H4 (cell line): ENCODE measurements around the gene PLA2G2E. TPM values are rescaled to one million over a fixed set of nuclear protein-coding genes. Genes with fewer than 3 reads are reported as not detected.
A peak's percentile ranks its signal among the peaks of the same experiment; 100 is the strongest.

ENCODE experiments used
- DNase-seq: peaks from one replicate; pipeline ENCODE4 v3.0.0-alpha.2; 2015; ENCODE audit warnings: low spot score
- total RNA-seq: library from RNA; depleted of rRNA; stranded (reverse); fragments of >200 nt; shearing (Covaris generic); gene quantifications from 2 replicates; pipeline ENCODE4 v1.2.3, GENCODE V29; 2014; rRNA removed

Gene PLA2G2E, protein sequence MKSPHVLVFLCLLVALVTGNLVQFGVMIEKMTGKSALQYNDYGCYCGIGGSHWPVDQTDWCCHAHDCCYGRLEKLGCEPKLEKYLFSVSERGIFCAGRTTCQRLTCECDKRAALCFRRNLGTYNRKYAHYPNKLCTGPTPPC
- not detected in 2 replicates for total RNA-seq

DNA sequence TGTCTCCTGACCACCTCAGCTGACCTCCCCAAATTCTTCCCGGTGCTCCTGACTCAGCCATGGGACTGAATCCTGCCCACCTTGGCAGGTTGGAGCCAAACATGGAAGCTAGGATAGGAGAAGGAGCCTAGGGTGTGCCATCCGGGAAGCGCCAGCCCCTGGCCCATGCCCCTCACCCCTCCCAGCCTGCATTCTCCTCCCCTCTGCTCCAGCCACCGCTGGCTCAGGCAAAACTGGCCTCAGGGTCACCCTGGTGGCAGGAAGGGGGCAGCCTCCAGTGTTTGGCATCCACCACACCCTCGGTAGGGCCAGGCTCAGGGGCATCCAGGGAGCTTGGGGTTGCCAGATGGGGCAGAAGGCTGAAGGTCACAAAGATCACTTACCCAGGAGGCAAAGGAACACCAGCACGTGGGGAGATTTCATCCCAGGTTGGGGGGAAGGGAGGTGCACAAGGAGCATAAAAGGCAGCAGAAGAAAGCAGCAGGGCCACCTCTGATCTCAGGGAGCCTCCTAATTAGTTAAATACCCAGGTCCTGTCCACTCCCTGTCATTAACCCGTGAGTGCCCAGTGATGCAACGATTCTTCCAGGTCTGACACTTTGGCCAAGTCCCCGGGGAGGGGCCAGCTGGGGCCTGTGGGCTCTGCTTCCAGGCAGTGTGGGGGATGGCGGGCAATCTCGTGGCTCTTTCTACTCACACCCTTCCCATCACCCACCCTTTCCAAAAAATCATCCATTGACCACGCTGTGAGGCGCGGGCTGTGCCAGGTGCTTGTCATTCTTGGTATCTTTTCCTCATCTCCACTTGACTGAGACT is at the start of gene PLA2G2E:
Gene PLA2G2E (minus strand): TSS at position 481 of the 816 bp plus-strand sequence. CDS start 58 bp downstream, at position 423.
- no peak for DNase-seq

DNA sequence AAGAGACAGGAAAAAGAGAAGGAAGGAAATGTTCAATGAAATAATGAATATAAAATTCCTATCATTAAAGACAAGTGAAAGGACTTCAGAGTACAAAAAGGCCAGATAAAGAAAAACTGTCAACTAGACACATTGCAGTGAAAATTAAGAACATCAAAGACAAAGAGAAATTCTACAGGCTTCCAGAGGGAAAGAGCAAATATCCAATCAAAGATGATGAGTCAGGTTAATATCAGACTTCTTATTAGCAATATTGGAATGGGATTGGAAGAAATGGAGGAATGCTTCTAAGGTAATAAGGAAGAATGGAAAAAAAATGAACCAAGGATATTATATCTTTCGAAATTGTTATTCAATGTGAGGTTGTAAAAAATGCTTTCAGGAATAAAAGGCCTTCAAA is 48.2 kb upstream of the PLA2G2E start:
- no peak for DNase-seq

DNA sequence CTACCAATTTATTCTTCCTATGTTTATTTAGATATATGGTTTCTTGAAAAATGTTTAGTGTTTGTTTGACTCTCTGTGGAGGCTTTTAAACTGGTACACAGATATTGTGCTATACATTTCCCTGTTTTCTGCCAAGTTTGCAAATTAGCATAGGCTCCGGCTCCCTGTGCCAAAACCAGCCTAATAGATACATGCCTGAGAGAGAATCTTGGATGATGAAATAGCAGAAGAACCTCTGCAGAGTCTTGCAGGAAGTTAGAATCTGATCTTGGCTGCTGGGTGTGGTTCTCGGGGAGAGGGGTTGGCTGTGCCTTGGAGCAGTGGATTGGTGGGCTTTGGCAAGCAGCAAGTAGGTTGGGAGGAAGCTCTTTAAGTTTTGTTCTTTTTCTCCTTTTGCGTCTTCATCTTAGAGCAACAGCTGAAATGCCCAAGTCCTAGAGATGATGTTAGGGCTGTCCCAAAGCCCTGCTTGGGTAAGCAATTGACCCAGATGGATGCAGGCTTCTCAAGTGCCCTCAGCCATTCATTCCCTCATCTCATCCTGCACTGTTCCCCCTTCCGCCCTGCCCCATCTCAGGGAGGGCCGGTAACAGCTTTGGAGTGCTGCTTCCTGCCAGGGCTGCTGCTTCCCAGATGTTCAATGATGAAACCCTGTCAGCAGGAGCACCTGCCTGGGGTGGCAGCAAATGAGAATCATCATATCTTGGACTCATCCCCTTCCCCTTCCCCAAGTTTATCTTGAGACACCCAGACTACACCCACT is 46.7 kb upstream of the PLA2G2E start:
- no peak for DNase-seq

DNA sequence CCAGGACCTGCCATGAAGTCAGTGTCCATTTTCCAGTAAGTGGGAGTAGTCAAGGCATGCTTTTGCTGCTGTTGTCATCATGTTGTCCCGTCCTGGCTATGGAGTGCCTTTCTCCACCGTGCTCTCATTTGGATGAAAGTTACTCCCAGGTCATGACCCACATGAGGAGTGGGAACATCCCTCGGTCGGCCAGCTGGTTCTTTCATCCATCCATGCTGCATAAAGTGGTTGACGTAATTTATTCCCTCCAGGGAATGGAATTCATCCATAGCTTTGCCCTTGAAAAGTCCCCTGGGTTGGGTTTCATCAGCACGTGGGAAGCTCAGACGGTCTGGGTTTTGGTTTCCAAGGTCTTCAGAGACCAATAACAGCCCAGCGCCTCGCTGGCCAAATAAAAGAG is 44.4 kb upstream of the PLA2G2E start:
- DNase-seq: no peak

DNA sequence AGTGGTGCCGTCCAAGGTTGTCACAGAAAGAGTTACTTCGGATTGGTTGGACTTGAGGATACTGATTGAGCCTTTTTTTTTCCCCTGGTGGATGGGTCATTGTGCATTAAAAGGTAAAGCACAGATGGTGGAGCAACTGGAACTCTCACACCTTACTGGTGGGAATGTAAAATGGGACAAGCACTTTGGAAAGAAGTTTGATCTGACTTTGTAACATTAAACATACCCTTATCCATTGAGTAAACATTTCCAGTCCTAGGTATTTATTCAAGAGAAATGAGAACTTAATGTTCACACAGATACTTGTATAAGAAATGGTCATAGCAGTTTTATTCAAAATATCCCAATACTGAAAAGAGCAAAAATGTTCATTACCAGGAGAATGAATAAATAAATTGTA is 41.1 kb upstream of the PLA2G2E start:
- no peak for DNase-seq

DNA sequence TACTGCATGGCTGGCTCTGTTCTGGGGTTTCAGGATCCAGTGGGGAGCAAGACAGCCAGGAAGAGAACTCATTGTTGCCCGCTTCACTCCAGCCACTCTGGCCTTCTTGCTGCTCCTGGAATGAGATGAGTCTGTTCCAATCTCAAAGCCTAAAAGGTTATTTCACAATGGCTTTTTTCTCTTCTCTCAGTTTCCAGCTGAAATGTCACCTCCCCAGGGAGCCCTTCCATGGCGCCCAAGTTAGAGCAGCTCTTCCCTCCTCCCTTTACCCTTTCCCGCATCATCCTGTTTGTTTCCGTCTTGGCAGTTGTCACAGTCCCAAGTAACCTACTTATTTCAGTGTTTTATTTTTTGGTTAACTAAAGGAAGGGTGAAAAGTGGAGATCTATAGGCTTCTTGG is 40.2 kb upstream of the PLA2G2E start:
- DNase-seq: no peak

DNA sequence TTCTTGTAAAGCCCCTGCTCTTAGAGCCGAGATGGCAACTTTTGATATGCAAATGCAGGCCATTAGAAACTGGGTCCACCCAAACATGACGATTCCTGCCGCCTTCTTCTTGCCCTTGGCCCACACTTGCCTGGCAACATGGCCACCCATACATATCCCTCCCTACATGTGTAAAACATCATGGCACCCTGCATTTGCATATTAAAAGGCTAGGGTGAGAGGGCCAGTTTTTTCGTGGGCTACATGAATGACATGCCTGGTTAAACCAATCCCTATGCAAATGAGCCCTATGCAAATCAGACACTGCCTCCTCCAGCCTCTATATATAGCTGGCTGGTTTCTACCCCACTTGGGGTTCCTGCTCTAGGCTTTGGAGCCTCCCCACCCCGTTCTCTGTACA is 37.2 kb upstream of the PLA2G2E start:
- no peak for DNase-seq

DNA sequence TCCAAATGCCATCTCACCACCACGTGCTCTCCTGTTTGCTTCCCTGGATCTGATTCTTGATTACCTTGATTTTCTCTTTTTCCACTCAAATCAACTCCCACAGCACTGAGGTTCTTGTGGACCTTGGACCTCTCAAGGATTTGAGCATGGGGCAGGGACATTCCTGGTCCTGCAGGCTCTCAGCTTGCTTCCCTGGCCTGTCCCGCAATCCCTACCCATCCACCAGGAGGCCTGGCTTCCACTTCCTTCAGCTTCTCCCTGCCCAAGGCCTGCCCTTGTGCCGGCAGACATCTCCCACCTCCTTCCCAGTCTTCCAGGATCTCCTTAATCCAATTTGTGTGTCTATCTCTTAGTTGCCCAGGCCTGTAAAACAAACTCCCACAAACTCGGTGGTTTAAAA is 34.4 kb upstream of the PLA2G2E start:
- DNase-seq: no peak

DNA sequence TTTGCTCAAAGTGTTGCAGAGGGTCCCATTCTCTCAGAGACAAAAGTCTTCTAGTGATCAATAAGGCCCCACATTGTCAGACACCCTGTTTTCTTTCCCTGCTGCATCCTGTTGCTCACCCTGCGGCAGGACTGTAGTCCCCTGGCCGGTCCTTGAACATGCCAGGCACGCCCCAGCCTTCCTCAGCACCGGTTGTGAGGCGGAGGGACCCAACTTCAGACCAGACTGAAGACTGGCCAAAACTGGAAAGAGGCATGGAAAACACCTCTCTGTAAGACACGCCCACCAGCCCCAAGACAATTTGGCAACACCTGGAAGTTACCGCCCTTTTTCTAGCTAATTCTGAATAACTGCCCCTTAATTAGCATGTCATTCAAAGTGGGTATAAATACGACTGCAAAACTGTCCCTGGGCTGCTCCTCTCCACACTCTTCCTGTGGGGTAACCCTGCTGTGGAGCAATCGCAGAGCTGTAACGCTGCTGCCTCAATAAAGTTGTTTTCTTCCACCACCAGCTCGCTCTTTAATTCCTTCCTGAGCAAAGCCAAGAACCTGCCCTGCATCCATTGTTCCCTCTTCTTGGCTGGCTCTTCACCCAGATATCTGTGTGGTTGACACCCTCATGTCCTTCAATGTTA is 32.2 kb upstream of the PLA2G2E start:
- no peak for DNase-seq

DNA sequence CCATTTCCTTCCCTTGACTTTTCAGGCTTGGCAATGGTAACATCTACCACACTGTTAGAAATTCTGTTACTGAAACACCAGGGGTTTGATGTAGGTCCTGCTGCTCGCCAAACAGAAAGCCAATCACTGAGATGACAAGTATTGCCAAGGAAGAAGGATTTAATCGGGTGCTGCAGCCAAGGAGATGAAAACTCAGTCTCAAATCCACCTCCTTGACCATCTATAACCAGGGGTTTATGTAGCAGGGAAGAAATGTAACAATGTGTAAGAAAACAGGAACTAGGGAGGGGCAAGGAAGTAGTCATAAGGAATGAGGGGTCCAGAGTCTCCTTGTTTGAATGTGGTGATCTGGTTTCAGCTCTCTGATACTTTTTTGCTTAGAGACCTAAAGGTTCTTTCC is 30.6 kb upstream of the PLA2G2E start:
- DNase-seq: no peak

DNA sequence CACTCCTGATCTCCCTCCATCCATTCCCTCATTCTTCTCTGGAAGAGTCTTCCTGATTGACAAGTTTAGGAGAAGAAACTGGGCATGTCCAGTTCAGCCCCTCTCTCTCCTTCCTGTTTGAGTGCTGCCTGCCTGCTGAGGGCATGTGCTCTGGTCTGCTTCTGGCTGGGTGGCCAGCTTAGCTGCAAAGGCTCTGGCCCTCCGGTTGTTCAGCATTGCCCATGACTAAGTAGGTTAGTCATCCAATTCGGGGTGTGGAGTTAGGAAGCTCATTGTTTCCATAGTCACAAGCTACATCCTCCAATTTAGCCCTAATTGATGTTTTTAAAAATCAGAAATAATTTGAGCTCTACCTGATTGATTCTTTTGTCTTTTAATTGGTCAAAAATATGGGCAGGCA is 25.6 kb upstream of the PLA2G2E start:
- DNase-seq: peak; percentile 48

DNA sequence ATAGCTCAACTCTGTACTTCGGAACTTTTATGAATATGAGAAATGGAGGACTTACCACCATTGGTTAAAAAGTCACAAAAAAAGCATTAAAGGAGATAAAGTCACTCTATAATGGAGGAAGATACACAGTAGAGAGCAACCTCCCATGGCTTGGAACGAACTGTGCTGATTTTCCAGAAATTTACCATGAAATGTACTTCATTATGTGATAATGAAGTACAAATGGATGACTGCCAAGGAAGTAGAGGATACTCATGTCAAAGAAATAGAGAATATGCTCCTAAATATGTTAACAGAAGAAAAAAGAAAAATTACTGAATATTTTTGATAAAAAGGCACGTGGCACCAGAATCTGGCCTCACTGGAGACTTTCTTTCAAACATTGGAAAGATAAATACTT is 23.6 kb upstream of the PLA2G2E start:
- no peak for DNase-seq

DNA sequence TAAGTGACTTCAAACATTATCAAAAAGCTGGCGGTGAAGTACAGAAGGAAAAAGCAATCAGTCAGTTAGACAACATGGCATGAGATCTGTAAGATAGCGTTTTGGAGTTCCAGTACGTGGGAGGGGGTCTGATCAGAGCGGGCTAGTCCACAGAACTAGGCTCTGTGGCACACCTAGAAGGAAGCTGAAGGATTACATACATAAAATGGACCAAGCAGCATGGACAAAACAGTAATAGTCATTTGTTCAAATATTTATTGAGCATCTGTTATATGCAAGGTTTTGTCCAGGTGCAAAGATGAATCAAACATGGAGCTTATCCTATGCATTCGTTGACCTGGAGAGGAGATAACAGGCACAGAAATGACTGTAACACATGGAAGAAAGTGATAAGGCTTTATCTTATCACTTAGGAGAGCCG is 22.9 kb upstream of the PLA2G2E start:
- no peak for DNase-seq

DNA sequence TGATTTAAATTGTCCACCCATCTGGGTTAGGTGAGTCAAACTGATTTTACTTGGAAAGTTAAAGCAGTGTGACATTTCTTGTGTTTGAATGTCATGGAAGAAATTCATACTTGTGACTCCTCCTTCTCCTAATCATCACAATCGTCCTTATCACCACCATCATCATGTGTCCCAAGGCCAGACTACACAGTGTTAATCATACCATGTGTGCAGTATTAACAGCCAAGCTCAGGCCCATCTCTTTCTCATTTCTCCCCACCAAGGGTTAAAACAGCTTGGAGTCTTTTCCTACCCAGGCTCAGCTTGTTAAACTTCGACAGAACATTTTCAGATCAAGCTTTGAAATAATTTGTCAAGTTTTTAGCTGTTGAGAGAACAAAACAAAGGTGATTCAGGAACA is 22.5 kb upstream of the PLA2G2E start:
- DNase-seq: no peak

DNA sequence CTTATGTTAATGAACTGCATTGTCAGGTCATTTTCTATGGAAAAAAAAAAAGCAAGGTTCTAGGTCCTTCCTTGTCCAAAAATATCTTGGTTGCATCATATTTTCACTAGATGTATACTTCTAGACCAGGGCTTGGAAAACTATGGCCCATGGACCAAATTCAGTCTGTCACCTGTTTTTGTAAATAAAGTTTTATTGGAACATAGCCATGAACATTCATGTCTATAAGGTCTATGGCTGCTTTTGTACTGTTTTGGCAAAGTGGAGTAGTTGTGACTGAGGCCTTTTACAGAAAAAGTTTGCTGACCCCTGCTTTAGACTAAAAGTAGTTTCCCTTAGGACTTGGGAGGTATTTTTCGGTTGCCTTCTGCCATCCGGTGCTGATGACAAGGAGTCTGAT is 19.2 kb upstream of the PLA2G2E start:
- DNase-seq: no peak

DNA sequence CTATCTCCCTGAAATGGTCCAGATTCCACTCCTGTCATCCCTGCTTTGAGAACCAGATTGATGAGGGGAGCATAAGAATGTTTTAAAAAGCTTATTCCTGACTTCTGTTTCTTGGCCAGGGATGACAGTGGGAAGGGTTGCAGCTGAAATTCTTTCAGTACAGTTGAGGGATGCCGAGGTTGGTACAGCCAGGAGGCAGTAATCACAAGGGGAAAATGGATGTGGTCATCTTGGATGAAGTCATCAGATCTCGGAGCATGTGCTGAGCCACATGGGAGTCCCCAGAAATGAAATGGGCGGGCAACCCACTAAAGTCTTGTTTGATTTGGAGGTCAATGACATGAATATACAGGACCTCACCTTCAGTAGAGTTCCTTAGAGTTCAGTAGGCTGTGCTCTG is 18.7 kb upstream of the PLA2G2E start:
- DNase-seq: no peak

DNA sequence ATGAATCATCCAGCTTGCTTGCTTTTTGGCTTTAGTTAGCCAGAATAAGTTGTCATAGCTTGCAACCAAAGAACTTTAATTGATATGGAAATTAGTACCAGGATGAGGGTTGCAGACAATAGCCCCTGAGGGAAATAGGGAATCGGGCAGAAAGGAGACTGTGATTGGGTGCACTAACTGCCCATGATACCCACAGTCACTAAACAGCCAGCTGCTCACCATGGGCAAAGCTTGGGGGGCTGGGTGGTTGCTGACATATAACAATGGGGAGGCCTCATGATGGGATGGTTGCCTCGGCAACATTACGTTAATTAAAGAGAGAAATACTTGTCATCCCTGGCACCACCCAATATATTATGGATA is 17.8 kb upstream of the PLA2G2E start:
- DNase-seq: no peak

DNA sequence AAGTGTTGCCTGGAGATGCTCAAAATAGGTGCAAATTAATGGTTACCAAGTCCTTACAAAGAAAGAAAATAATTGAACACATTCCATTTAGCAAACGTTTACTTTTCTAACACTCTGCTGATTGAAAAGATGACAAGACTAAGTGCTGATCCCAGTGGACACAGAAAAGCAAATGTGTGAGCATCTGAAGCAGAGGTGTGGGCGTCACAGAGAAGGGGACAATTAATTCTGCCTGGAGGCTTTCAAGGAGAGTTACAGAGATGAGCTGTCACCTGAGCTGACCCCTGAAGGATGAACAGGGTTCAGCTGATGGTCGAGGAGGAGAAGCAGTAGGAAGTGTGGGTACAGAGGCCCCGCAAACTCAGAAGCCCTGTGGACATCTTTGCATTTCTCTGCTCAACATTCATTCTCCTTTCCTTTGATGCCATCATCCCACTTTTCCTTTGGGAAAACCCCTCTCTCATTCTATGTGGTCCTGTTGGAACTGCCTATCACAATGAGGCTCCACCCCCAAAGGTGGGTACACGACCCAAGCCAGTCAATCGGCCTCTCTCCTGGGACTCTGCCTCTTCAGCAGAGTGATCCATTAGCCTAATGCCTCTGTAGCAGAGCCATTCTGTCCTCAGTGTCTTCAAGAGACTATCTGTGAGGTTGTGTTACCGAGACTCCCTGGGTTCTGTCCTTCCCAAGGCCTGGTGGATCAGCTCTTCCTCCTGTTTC is 17.2 kb upstream of the PLA2G2E start:
- no peak for DNase-seq

DNA sequence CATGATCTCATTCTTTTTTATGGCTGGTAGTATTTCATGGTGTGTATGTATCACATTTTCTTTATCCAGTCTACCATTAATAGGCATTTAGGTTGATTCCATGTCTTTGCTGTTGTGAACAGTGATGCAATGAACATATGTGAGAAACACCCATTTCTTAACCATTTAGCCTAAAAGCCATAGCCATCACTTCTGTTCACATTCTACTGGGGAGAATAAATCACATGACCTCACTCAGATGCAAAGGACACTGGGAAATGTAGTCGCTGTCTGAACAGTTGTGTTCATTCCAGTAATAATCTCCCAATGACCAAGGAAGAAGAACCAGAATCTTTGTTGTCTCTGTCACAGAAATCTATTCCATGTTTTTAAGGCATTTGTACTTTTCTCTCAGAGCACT is 15.1 kb upstream of the PLA2G2E start:
- no peak for DNase-seq

DNA sequence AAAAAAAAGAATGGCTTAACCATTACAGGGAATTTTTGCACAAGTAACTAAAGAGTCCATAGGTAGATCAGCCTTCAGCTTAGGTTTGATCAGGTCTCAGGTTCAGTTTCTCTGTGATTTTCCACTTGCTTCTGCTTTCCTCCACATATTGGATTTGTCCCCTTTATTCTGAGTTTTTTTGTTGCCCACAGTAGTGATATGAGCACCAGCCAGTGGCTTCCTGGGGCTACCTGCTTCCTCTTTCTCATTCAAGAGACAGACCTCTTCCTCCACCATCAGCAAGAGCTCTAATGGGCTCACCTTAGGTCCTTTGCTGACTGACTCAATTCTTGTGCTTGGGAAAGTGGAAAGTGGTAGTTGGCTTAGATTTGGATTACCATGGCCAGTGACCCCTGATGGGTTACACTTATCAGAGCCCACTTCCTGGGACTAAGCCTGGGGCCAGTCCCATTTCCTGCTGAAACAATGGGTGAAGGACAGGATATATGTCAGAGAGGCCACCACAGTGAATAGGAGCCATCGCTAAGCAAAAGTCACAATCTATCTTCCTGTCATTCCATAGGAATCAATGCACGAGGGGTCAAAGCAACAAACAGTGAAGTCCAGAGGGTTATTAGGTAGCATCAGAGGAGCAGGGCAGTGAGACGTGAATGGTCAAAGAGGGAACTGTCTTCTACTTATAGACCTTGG is 12.8 kb upstream of the PLA2G2E start:
- no peak for DNase-seq

DNA sequence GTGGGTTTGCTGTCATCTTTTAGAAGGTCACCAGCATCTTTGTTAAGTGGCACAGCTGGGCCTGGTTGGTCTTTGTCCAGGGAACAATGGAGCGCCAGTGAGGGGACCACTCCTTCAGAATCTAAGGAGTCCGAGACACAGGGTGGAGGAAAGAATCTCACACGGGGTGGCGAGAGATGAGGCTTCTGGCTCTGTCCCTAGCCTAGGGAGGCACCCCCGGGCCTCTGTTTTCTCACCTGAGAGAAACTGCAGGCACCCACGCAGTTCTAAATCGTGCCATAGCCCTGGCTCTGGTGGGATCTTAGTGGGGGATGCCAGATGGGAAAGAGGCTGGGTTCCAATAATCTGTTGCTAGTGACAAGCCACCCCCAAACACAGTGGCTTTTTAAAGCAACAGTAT is 10.9 kb upstream of the PLA2G2E start:
- DNase-seq: no peak
